GM21390 (cell line): ENCODE measurements around the gene SMIM35.
"Not testable (repeated sequence)": the region's sequence is repeated elsewhere in the genome, so short reads cannot be mapped to it uniquely, and the experiment has no call there.

ENCODE experiments used
- ATAC-seq: cut with Tn5 transposase; IDR thresholded peaks from one replicate; pipeline ENCODE4 v1.9.1; 2021; ENCODE audit not compliant: unreplicated experiment

SMIM35 gene

DNA sequence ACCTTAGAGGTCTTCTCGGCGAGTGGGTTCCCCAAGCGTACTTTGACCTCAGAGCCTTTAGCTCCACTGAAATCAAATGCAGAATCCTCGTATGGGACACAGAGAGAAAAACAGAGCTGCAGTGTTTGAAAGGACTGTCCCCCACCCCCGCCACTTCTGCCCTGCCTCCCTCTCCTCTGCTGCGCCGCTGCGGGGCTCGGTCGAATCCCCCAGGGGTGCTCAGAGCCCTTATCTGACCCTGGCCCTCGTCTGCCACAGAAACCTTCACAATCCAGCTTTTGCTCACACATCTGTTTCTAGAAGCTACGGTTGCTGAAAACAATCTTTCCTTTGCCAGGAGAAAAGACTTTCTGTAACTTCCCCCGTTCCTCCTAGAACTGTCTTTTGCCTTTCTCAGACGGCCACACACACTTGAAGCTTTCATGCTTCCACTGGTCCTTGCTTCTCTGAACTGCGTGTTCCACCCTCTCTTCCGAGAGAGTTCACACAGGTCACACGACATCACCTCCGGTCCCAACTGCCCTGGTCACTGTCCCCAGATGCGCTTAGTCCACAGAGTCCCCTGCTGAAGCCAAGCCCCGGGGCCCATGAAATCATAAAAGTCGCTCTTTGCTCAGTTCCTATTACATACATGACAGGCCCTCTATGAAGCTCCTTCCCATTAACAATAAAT lies 3.7 kb downstream of the SMIM35 start:
- no peak for ATAC-seq

DNA sequence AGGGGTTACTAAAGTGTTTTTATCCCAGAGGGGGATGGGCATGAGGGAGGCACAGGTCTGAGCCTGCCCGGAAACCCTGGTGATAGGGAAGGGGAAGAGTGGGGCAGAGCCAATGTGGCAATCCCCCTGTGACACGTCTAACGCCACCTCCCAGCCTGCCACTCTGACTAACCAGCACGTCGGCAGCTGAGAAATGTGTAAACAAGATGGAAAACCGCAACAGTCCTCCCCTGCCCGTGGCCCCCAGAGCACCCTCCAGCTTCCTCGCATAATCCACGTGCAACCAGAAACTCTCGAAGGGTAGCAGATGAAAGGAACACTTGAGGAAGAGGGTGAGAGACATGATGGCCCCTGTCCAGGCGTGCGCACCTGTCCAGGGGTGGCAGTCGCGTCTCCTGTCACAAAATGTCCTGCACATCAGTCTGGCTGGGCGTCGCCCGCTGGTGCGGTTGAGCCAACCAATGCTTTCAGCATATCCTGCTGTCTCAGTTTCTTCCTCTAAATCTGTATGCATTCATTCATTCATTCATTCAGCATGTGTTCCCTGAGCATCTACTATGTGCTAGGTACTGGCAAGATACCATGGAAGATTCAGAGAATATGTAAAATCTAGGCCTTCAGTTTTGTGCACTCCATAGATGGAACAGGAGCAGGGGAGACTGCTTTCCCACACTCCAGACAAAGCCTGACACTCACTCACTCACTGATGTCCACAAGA lies 5.4 kb downstream of the SMIM35 start:
- no peak for ATAC-seq

DNA sequence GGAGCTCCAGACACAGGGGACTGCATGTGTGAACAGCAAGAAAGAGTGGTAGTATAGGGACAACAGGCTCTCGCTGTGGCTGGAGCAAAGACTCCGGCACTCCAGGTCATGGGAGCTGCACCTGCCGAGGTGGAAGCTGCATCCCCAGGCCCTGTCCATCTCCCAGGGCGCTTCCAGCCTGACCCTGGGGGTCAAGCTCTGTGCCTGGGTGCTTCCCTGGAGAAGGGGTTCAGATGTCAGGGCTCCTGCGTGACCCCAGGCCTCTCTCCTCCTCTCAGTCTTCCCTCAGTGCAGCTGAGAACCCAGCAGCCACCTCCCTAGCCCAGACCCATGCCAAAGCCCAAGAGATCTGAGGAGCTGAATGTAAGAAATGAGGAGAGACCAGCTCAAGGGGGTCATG lies 6.5 kb downstream of the SMIM35 start:
- ATAC-seq: no peak

DNA sequence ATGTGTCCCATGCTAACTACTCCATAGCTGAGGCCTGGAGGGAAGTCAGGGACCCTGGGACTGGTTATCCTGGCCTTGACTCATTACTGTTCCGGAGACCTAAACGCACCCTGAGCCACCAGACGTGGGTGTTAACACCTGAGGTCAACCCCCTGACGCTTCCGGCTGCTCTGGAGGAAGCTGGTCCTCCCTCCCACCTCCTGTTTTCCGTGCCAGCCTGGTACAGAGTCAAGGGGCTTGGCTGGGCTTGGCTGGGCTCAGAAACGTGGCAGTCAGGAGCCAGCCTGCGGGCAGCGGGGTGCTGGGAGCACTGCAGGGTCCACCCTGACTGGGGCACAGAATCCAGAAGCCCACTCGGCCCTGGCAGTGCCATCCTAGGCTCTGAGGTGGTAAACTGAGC lies 7.3 kb downstream of the SMIM35 start:
- ATAC-seq: no peak

DNA sequence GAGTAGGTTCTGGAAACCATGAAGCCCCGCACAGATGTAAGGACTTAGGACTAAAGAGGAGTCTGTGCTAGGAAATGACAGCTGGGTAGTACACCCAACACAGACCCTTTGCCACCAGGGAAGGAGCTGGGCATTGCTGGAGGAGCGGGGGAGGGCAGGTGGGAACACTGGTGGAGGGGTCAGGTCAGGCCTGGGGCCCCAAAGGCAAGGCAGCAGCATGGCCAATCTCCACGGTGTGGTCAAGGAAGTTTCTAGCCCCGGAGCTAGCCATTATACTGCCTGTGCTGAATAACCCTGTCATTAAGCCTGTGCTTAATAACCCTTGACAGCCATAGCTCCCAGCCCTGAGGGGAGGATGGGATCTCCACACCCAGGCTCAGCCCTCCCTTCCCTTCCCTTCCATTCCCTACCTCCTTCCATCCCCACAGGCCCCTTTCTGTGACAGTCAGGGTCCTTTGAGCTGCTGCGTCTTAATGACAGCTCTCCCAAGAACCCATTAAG lies 7.8 kb downstream of the SMIM35 start:
- no peak for ATAC-seq

DNA sequence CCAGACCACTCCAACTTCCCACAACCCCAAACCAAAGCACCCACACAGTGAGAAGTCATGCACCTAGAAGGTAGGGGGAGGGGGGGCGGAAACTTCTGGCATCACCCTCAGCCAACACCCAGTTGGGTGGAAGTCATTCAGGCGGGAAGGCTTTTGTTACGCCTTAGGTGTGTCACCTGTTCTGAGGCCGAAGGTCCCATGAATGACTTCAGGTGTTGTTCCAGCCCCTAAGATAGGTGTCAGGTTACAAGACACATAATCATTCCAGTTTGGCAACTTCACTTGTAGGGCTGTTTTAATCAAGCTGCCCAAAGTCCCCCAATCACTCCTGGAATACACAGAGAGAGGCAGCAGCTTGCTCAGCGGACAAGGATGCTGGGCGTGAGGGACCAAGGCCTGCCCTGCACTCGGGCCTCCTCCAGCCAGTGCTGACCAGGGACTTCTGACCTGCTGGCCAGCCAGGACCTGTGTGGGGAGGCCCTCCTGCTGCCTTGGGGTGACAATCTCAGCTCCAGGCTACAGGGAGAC lies 9.9 kb downstream of the SMIM35 start, which contains the start of gene TMPRSS4:
TMPRSS4 (plus strand) TSS at position 325 of the 528 bp plus-strand sequence. CDS start 225 bp downstream, outside the sequence.
- ATAC-seq: no peak

DNA sequence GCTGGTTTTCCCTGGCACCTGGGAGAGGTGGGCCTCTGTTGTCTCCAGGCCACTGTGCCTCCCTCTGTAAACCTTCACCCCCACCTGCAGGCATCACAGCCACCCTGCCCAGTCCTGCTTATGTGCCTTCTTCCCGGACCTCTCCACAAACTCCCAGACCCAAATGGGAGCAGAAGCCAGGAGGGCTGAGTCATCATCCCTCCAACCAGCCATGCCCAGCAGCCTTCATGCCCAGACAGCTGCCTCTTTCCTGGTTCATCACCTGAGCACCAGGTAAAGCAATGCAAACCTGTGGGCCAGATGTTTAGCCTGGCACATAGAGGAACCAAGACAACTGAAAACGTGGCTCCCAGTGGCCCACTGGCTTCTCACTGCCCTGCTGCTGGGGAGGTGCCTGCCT lies 12.0 kb downstream of the SMIM35 start:
- ATAC-seq: no peak

DNA sequence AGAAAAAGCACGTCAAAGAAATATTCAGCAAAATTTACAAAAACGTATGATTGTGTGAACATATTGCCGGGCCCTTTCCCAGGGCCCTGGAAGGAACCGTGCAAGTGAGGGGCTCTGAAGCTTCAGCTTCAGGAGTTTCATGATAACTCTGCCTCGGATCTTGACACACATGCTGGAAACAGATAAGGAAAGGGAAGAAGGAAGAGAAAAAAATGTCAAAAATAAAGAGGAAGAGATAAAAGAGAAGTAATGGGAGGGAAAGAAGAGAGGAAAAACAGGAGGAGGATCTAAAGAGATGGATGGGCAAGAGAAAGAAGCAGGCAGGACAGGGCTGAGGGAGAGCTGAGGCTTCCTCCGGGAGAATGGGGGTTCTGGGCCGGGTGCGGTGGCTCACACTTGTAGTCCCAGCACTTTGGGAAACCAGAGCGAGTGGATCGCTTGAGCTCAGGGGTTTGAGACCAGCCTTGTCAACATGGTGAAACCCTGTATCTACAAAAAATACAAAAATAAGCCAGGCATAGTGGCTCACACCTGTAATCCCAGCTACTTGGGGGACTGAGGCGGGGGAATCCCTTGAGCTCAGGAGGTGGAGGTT lies 12.6 kb downstream of the SMIM35 start:
- no peak for ATAC-seq

DNA sequence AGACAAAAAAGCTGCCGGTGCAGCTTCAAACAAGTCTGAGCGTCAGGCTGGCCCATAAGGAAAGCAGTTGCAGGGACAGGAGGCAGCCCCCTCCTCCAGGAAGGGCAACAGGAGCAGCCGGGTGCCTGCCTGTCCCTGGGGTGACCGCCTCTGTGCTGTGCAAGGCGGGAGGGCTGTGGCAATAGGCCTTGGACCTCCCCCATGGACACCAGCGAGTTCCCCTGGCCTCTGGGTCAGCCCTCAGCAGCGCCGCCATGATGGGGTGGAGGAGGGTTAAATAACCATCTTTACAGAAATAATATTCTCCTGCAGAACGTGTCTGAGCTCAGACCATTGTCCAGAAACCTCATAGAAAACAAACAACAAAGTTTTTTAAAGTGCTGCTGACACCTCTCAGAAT lies 13.2 kb downstream of the SMIM35 start:
- ATAC-seq: no peak

DNA sequence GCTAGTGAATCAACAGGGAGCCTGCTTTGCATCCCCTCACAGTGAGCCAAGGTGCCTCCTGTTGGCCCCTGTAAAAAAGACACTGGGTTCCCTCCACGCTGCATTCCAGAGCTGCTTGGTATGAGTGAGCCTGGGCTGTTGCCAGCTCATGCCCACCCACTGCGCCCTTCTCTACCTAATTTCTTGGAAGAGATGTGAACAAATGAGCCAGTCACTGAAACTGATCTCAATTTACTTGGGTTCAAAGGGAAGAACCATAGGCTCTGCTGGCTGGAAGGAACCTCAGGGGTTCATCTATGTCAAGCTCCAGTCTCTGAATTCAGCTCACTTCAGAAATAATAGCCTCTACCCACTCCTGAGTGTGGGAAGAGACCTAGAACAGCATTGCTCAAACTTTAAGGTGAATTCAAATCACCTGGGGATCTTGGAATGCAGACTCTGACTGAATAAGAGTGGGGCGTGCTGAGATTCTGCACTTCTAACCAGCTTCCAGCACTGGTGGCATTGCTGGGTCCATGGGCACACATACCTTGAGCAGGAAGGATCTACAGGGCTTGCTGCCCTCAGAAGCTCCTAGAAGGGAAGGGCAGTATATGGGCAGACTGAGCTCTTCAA lies 15.2 kb downstream of the SMIM35 start:
- no peak for ATAC-seq

DNA sequence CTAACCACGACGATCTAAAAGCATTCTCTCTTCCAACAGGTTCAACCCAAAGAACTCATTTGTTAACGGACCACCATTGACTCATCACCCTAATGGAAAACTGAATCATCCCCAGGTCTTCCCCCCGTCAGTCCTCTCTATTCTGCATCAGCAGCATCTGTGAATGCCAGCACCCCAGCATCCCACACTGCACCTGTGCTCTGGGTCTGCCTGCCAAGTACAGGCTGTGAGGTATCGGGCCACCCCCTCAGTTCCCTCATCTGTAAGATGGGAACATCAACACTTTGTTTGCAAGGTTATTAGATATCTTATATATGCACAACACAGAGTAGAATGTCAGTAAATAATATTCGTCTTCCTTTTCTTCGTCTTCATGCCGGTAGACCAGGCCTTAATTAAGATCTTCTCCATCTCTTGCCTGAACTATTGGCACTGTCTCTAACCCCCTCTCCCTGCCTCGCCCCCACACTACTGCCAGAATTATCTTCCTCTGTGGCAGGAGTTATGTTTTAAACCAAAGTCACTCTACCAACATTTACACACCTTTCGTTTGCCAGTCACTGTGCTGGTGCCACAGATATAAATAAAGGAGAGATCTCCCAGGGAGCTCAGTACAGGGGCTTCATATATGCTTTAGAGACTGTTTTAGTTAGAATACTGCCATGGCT lies 17.7 kb downstream of the SMIM35 start:
- ATAC-seq: no peak

DNA sequence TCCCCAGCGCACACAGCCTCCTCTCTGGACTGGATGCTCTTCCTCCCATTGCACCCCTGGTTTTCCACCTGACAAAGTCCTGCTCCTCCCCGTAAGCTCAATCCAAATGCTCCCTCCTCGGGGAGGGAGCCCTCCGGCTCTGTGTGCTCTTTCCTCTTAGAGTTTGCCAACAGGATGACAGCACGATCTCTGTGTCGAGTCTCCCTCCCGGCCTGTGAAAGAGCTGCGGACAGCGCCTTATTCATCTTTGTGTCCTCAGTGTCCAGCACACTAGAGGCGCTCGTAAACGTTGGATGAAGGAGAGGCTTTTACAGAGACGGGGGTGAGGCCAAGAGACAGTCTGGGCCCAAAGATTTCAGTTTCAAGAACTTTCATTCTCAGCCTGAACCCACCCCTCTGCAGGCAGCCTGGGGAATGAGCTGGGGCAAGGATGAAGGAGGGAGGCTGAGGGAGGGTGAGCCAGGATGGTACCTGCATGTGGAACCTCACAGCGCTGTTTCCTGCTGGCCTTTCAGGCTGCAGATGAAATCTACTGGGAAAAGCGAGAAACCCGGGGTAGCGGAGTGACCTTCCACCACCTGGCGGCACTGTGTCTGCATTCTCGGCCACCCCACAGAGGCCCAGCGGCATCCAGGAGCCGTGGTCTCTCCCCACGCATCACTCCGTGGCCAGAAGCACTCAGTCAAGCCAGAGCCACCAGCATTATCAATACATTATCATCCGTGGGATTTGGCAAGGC lies 18.4 kb downstream of the SMIM35 start:
- ATAC-seq: no peak

DNA sequence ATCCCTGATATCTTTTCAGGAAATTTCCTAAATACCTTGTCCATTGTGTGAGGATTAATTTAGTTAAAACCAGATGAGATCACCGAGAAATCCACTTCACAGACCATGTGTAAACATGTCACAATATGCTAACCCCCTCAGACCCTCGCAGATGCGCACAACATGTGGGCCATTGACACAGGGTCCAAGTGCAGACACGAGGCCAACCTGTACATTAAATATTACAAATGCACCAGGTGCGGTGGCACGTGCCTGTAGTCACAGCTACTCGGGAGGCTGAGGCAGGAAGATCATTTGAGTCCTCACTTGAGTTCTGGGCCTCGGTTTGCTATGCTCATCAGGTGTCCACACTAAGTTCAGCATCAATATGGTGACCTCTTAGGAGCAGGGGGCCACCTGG lies 19.8 kb downstream of the SMIM35 start:
- no peak for ATAC-seq

DNA sequence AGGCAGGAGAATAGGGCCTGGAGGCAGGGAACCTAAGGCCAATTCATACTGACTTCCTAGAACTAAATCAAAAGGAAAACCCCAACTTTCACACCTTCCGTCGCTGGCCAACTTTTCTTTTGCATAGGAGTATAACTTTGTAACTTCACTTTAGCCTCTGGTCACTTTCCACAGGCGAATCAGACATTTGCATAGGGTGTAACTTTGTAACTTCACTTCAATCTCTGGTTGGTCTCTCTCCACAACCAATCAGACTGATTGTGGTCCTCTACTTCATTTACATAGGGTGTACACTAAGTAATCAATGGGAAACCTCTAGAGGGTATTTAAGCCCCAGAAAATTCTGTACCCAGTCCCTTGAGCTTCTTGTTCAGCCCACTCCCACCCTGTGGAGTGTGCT lies 21.4 kb downstream of the SMIM35 start:
- no peak for ATAC-seq

DNA sequence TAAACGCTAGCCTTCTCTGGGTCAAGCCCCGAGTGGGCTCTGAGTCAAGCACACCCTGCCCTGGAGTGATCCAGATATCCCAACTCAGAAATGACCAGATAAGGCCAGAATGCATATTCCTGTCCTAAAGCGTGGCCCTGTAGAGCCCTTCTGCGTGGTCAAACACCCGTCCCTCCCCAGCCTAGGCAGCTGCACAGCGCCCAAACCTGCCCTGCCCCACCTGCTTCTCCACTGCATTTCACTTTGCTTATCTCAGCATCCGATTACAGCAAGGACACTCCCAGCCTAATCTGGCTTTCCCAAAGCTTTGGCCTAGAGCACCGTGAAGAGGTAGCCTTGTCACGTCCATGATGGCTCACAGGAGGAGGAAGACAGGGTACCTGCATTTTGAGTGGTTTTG lies 21.8 kb downstream of the SMIM35 start:
- ATAC-seq: no peak

DNA sequence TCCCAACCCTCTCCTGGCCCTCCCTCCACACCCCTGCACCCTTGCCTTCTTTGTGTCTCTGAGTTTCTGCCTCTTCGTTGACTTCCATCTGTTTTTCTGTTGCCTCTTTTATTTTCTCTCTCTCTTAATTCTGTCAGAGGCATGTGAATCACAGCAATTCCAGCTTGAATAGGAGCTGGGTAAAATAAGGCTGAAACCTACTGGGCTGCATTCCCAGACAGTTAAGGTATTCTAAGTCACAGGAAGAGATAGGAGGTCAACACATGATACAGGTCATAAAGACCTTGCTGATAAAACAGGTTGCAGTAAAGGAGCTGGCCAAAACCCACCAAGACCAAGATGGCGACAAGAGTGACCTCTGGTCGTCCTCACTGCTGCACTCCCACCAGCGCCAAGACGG lies 24.1 kb downstream of the SMIM35 start:
- ATAC-seq: not testable (repeated sequence)

DNA sequence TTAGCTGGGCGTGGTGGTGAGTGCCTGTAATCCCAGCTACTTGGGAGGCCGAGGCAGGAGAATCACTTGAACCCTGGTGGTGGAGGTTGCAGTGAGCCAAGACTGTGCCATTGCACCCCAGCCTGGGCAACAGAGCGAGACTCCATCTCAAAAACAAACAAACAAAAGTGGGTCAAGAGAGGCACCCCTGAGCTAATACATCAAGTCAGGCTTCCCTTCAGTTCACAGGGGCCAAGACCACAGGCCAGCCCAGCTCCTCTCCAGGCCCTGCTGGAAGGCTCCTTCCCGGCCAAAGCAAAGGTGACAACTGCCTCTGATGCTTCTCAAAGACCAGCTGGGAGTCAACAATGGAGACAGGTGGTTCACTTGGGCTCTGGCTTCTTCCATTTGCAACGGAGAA lies 24.6 kb downstream of the SMIM35 start:
- ATAC-seq: not testable (repeated sequence)

DNA sequence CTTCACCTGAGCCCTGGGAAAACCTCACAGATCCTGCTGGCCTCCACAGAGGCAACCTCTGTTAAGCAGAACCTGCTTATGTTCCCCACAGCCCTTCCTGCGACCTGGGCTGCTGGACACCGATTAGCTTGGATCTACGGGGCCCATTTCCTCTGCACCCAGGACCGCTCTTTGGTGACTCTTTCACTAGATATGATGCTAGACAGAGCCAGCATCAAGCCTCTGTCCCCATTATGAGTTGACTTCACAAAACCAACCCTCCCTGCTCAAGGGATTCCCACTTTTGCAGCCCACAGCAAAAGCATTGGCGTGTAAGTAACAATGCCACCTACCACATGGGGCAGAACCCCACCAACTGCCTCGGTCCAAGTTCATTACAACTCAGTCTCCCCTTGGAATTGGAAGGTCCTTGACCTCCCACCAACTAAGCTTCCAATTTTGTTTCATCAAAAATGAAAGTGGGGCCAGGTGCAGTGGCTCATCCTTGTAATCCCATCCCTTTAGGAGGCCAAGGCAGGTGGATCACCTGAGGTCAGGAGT lies 25.1 kb downstream of the SMIM35 start:
- ATAC-seq: no peak

DNA sequence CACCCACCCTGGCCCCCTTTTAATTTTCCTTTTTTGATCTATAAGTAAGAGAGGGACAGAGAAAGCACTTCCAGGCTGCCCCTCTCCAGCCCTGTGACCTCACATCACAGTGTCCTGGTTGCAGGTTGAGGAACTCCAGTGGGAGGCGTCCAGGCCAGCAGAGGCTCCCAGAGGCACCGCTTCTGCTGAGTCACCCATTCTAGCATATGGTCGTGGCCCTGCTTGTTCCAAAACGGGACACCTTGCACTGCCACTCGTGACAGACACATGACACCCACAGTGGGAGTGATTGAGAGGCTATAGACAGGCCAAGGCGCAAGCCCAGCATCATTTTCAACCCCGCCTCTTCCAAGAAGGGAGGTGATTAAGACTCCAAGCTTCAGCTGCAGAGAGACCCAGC lies 25.9 kb downstream of the SMIM35 start:
- ATAC-seq: no peak

DNA sequence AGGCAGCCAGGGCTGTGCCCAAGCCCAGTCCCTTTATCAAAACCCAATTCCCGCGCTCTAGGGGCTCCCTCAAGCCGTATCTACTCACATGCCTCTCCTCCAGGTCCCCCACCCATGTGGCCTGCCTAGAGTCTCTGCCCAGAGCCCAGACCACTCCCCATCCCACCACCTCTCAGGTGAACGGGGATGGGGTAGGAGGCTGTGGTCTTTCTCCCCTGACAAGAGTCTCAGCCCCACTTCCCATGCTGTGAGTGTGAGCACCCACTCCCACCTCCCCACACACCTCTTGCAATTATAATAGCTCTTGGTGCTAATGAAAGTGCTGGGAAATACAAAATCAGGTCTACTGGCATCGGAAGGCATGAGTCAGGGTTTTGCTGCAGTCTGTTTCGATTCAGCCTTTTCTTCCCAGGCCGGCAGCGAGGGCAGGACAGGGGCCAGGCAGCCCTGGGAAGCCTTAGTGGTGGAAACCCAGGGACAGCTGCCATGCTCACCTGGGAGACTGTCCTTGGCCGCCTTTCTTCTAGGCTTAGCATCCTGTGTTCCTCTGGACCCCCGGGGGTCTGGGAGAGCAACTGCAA lies 26.6 kb downstream of the SMIM35 start:
- ATAC-seq: no peak
